Neural cell (in vitro differentiated cells): Measurements from ENCODE around the gene EPPIN. TPM values are rescaled to one million over a fixed set of nuclear protein-coding genes. Genes with fewer than 3 reads are reported as not detected.

Source experiments
- H2AFZ ChIP-seq: fragments of 200-600, 300-800 bp; sonication (generic), shearing (Covaris generic); 2 replicates; pipeline ENCODE4 v1.6.0; 2014; ENCODE audit warnings: low read depth, mild to moderate bottlenecking, antibody characterized with exemption, low read length, moderate library complexity
- H3F3A ChIP-seq: fragments of 200-600 bp; shearing (Covaris generic); 2 replicates; pipeline ENCODE4 v1.6.1; 2016; ENCODE audit warnings: mild to moderate bottlenecking, moderate library complexity, mixed read lengths, antibody characterized with exemption, low read length; ENCODE audit not compliant: insufficient read depth, poor library complexity, severe bottlenecking
- H3K27ac ChIP-seq: fragments of 200-600, 300-800 bp; sonication (generic), shearing (Covaris generic); 2 replicates; pipeline ENCODE4 v1.5.1; 2014; ENCODE audit warnings: mild to moderate bottlenecking, low read length, moderate library complexity
- H3K27me3 ChIP-seq: fragments of 300-800, 200-600 bp; sonication (generic), shearing (Covaris generic); 2 replicates; pipeline ENCODE4 v1.6.0; 2014; ENCODE audit warnings: mild to moderate bottlenecking, low read depth, low read length, moderate library complexity; ENCODE audit not compliant: insufficient read depth
- H3K36me3 ChIP-seq: fragments of 300-800, 200-600 bp; sonication (generic), shearing (Covaris generic); 2 replicates; pipeline ENCODE4 v1.5.1; 2014; ENCODE audit warnings: mild to moderate bottlenecking, antibody characterized with exemption, low read length, moderate library complexity; ENCODE audit not compliant: insufficient read depth
- H3K4me2 ChIP-seq: fragments of 300-800, 200-600 bp; sonication (generic), shearing (Covaris generic); 2 replicates; pipeline ENCODE4 v1.6.0; 2014; ENCODE audit warnings: mild to moderate bottlenecking, low read length
- H3K4me3 ChIP-seq: fragments of 300-800, 200-600 bp; sonication (generic), shearing (Covaris generic); 2 replicates; pipeline ENCODE4 v1.5.1; 2014; ENCODE audit warnings: mild to moderate bottlenecking, low read length, moderate library complexity
- H3K79me2 ChIP-seq: fragments of 200-600 bp; shearing (Covaris generic); replicated peaks from 2 replicates; pipeline ENCODE4 v1.6.0; 2014; ENCODE audit warnings: mild to moderate bottlenecking, low read length, moderate library complexity; ENCODE audit not compliant: insufficient read depth
- H3K9ac ChIP-seq: fragments of 300-800, 200-600 bp; sonication (generic), shearing (Covaris generic); 2 replicates; pipeline ENCODE4 v1.6.1; 2016; ENCODE audit warnings: mild to moderate bottlenecking, low read length, mixed read lengths
- H3K9me2 ChIP-seq: fragments of 200-600 bp; shearing (Covaris generic); 2 replicates; pipeline ENCODE4 v1.6.1; 2016; ENCODE audit warnings: mild to moderate bottlenecking, low read length, mixed read lengths; ENCODE audit not compliant: insufficient read depth
- H3K9me3 ChIP-seq: fragments of 200-600, 300-800 bp; sonication (generic), shearing (Covaris generic); 2 replicates; pipeline ENCODE4 v1.6.1; 2016; ENCODE audit warnings: mild to moderate bottlenecking, mixed run types, low read length, moderate library complexity, mixed read lengths
- H4K20me1 ChIP-seq: fragments of 200-600 bp; shearing (Covaris generic); 2 replicates; pipeline ENCODE4 v1.6.1; 2016; ENCODE audit warnings: mild to moderate bottlenecking, mixed run types; ENCODE audit not compliant: insufficient read depth
- CTCF ChIP-seq: fragments of 450-650 bp; IDR thresholded peaks from 2 replicates; pipeline ENCODE4 v1.5.1; 2014; ENCODE audit warnings: antibody characterized with exemption, mild to moderate bottlenecking, moderate library complexity; ENCODE audit not compliant: poor library complexity, severe bottlenecking
- EP300 ChIP-seq: fragments of 450-650 bp; conservative IDR thresholded peaks from 2 replicates; pipeline ENCODE4 v1.6.1; 2014; ENCODE audit warnings: antibody characterized with exemption, mild to moderate bottlenecking, moderate library complexity; ENCODE audit not compliant: poor library complexity, severe bottlenecking
- EZH2 ChIP-seq: fragments of 200-600, 300-800 bp; shearing (Covaris generic), sonication (generic); IDR thresholded peaks from 2 replicates; pipeline ENCODE4 v1.6.1; 2014; ENCODE audit warnings: antibody characterized with exemption, low read length, borderline replicate concordance, mild to moderate bottlenecking; ENCODE audit not compliant: insufficient read depth, poor library complexity, severe bottlenecking
- MXI1 ChIP-seq: fragments of 450-650 bp; conservative IDR thresholded peaks from 2 replicates; pipeline ENCODE4 v1.6.1; 2014; ENCODE audit warnings: antibody characterized with exemption, mild to moderate bottlenecking; ENCODE audit not compliant: poor library complexity, severe bottlenecking
- POLR2AphosphoS5 ChIP-seq: IDR thresholded peaks from 2 replicates; pipeline ENCODE4 v1.6.1; 2012
- RAD21 ChIP-seq: fragments of 450-650 bp; conservative IDR thresholded peaks from 2 replicates; pipeline ENCODE4 v1.6.1; 2014; ENCODE audit warnings: antibody characterized with exemption, mild to moderate bottlenecking, moderate library complexity
- REST ChIP-seq: IDR thresholded peaks from 2 replicates; pipeline ENCODE4 v1.6.1; 2012; ENCODE audit warnings: borderline replicate concordance
- SMC3 ChIP-seq: fragments of 450-650 bp; conservative IDR thresholded peaks from 2 replicates; pipeline ENCODE4 v1.6.1; 2014; ENCODE audit warnings: antibody characterized with exemption, mild to moderate bottlenecking, moderate library complexity; ENCODE audit not compliant: poor library complexity
- TAF1 ChIP-seq: IDR thresholded peaks from 2 replicates; pipeline ENCODE4 v1.6.1; 2012; ENCODE audit warnings: low read depth
- polyA plus RNA-seq: library from polyadenylated mRNA; depleted of rRNA; stranded (reverse); fragments of >200 nt; gene quantifications from 2 replicates; pipeline ENCODE4 v1.2.3, GENCODE V29; 2014

Gene EPPIN
- polyA plus RNA-seq, 1 donor from 2014 or later: not detected

GRCh38 chr20:45595235-45595634 lies 48.0 kb upstream of the EPPIN start (continued):
- TF ChIP-seq CTCF: no peak

- TF ChIP-seq CTCF (no peak), POLR2AphosphoS5 (no peak), TAF1 (no peak), MXI1 (no peak), EZH2 (no peak), SMC3 (no peak), RAD21 (no peak), EP300 (no peak), REST (no peak)
- Histone ChIP-seq H3K9ac (no peak overlapping the region), H3K9me3 (no peaks in the 10 kb centered on the region), H3K4me3 (no peak overlapping the region), H3F3A (no peaks in the 10 kb centered on the region), H3K36me3 (no peaks in the 10 kb centered on the region), H2AFZ (no peak overlapping the region), H3K27ac (no peak overlapping the region), H3K4me2 (no peak overlapping the region), H3K79me2 (no peaks in the 10 kb centered on the region), H4K20me1 (no peaks in the 10 kb centered on the region), H3K27me3 (no peaks in the 10 kb centered on the region), H3K9me2 (no peaks in the 10 kb centered on the region)
These were observed 46.3 kb upstream of the EPPIN start for GRCh38 chr20:45593498-45593897.
